ENCODE results near the gene ZNF830. TPM values are rescaled to one million over a fixed set of nuclear protein-coding genes. Genes with fewer than 3 reads are reported as not detected.
"Not testable (repeated sequence)": the region's sequence is repeated elsewhere in the genome, so short reads cannot be mapped to it uniquely, and the experiment has no call there.

Gene ZNF830
- total RNA-seq, 1 experiment from 2014 or later: 25.4 TPM

GRCh38 chr17:34990921-34991365 is 29.6 kb downstream of the ZNF830 start:
- no peak for DNase-seq (ENCODE audit: low spot score)

- DNase-seq (ENCODE audit: low spot score): no peak
Observed at GRCh38 chr17:34991606-34992005, 30.3 kb downstream of the ZNF830 start.

GRCh38 chr17:34993031-34993430 is 31.7 kb downstream of the ZNF830 start:
- no peak for DNase-seq (ENCODE audit: low spot score)

- DNase-seq (ENCODE audit: low spot score): no peak
Observed at GRCh38 chr17:34996422-34997285, 35.3 kb downstream of the ZNF830 start.

GRCh38 chr17:34997355-34997862 is 36.1 kb downstream of the ZNF830 start:
- no peak for DNase-seq (ENCODE audit: low spot score)

- DNase-seq (ENCODE audit: low spot score): peak; percentile 54
Observed at GRCh38 chr17:34998205-34998604, 36.9 kb downstream of the ZNF830 start.

- no peak for DNase-seq (ENCODE audit: low spot score)
Observed at GRCh38 chr17:34999456-34999855, 38.1 kb downstream of the ZNF830 start.

- not testable (repeated sequence) for DNase-seq (ENCODE audit: low spot score)
Observed at GRCh38 chr17:35000965-35001364, 39.6 kb downstream of the ZNF830 start.

GRCh38 chr17:35001549-35001948 is 40.2 kb downstream of the ZNF830 start:
- no peak for DNase-seq (ENCODE audit: low spot score)

- peak; percentile 69 for DNase-seq (ENCODE audit: low spot score)
Observed at GRCh38 chr17:35002876-35003551, 41.7 kb downstream of the ZNF830 start.

GRCh38 chr17:35003778-35004177 is 42.4 kb downstream of the ZNF830 start:
- DNase-seq (ENCODE audit: low spot score): no peak

GRCh38 chr17:35006345-35006744 is 45.0 kb downstream of the ZNF830 start:
- no peak for DNase-seq (ENCODE audit: low spot score)

GRCh38 chr17:35006961-35007360 is 45.6 kb downstream of the ZNF830 start:
- DNase-seq (ENCODE audit: low spot score): no peak

- DNase-seq (ENCODE audit: low spot score): no peak
Observed at GRCh38 chr17:35010093-35010492, 48.8 kb downstream of the ZNF830 start.

- no peak for DNase-seq (ENCODE audit: low spot score)
Observed at GRCh38 chr17:35011671-35012216, 50.4 kb downstream of the ZNF830 start.

Other genes with a start within 250 kb of the ZNF830 start
- 4.5 and 5.0 TPM in 2 replicates for gene CCT6B, start 80 bp upstream of the ZNF830 start, total RNA-seq (2014; rRNA removed; shearing (Covaris generic))
- gene LIG3, start 19.0 kb downstream of the ZNF830 start, total RNA-seq (2014; rRNA removed; shearing (Covaris generic)): 41.5 and 52.0 TPM in 2 replicates
- gene RFFL, start 102.2 kb downstream of the ZNF830 start, total RNA-seq (2014; rRNA removed; shearing (Covaris generic)): 12.5 and 12.8 TPM in 2 replicates
- 11.0 and 11.3 TPM in 2 replicates for gene RAD51D, start 158.3 kb downstream of the ZNF830 start, total RNA-seq (2014; rRNA removed; shearing (Covaris generic))
- gene FNDC8, start 160.1 kb downstream of the ZNF830 start, total RNA-seq (2014; rRNA removed; shearing (Covaris generic)): not detected in 2 replicates
- 16.8 and 20.3 TPM in 2 replicates for gene NLE1, start 180.8 kb downstream of the ZNF830 start, total RNA-seq (2014; rRNA removed; shearing (Covaris generic))
- not detected in 2 replicates for gene UNC45B, start 186.3 kb downstream of the ZNF830 start, total RNA-seq (2014; rRNA removed; shearing (Covaris generic))
- gene SLC35G3, start 232.9 kb downstream of the ZNF830 start, total RNA-seq (2014; rRNA removed; shearing (Covaris generic)): not detected in 2 replicates